Islet precursor cell (in vitro differentiated cells): Measurements from ENCODE around the gene FXYD2.

Experiments
- DNase-seq: peaks from one replicate; pipeline ENCODE4 v3.0.0-alpha.2; 2018

The FXYD2 gene

GRCh38 chr11:117795638-117796455, 28.7 kb downstream of the FXYD2 start:
- no peak for DNase-seq

DNA sequence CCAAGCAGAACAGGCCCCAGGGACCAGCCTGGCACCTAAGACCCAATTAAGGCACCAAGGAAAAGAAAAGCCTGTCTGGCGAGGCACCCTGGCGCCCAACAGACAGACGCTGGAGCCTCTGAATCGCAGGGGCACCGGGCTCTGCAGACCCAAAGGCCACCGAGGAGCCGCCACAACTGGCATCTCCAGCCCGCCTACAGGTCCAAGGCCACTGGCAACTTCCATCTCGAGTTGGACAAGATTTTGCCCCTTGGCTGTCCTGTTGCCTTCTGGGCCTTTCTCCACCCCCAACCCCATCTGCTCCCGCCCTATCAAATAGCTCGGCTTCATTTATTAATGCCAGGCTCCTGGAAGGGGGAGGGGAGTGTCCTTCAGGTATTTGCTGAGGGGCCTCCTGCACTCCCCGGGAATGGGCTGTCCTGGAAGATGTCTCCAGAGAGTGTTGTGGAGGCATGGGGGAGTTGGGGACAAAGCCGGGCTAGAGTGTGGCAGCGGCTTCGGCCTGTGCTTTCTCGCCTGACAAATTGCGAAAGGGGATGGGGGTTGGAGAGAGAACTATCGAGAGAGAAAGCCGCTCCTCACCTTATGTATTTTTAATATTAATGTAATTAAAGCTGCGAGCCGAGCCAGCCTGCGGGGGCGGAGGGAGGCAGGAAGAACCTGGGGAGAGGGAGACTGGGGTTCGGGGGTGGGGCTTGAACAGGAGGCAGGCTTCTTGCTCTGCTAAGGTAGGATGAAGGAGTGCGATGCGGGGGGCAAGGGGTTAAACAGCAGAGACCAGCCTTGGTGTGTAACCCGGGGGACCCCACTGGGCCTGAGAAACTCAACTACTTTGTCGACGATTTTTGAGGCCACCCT, 29.5 kb downstream of the FXYD2 start:
- DNase-seq, result no peak

- DNase-seq, result no peak
These were observed 30.4 kb downstream of the FXYD2 start for GRCh38 chr11:117794135-117794534.

DNA sequence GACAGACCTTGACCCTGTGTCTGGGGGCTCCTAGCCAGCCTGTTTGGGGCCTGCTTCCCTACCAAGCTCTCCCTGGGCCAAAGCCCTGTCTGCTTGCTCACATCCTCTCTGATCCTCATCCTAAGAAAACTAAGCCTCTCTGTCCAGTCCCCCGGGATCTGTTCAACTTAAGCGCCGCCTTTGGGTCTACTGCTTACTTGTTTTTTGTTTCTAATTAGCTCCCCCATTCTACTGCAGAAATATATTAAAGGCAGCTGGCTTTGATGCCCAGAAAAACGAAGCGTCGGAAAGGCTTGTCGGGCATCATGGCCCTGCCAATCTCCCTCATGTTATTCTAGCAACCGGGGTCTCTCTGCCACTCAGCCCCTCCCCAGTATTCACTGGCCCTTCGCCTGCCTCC, 31.0 kb downstream of the FXYD2 start:
- DNase-seq, result no peak

DNA sequence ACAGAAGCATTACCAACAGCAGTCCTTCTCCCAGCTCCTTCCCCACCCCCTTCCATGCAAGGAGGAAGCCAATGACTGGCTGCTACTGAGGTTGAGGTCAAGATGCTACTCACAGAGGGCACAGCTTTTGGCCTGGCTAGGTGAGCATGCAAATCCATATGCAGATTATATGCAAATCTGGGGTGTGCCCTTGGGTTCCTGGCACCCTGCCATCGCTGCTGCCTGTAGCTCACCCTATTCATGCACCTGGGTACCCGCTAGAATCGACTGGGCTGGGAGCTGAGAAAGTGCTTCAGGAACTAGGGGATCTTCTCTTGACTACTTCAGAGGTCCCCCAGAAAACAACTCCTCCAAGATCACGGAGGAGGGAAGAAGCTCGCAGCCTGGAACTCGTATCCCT, 31.6 kb downstream of the FXYD2 start:
- DNase-seq, result no peak

- no peak for DNase-seq
These were observed 32.3 kb downstream of the FXYD2 start for GRCh38 chr11:117792241-117792640.

DNA sequence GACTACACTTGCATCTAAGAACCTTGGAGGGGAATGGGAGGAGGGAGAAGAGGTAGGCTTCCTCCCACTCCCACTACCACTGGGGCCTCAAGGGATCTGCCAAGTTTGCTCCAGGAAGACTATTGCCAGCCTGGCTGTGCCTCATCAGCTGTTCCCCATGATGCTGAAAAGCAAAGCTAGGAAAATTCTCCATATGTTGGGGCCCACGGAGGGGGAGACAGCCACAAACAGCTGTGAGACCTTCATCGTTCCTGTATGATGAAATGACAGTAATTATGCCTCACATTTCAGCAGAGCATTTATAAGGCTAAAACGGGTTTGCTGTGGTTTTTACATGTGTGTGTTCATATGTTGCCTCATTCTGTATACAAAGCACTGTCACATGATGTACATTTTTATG, 34.3 kb downstream of the FXYD2 start:
- DNase-seq, result no peak

DNA sequence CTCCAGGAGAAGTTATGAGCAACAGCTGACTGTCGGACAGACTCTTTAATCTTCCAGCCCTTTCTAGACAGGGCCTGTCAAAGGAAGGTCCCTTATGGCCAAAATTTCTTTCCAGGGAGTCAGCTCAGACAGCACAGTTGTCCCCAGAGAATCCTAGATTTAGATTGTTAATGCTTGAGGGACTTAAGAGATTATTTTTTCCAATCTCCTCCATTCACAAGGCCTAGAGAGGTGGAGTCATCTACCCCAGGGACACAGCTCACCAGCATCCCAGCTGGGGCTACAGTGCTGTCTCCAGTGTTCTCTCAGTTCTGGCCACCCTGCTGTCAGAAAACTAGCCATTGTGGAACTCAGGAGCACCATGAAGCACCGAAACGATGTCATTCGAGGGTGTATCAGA, 35.3 kb downstream of the FXYD2 start:
- DNase-seq, result no peak

- DNase-seq, result no peak
These were observed 38.2 kb downstream of the FXYD2 start for GRCh38 chr11:117786135-117786870.

GRCh38 chr11:117782101-117782500, 42.4 kb downstream of the FXYD2 start:
- no peak for DNase-seq

DNA sequence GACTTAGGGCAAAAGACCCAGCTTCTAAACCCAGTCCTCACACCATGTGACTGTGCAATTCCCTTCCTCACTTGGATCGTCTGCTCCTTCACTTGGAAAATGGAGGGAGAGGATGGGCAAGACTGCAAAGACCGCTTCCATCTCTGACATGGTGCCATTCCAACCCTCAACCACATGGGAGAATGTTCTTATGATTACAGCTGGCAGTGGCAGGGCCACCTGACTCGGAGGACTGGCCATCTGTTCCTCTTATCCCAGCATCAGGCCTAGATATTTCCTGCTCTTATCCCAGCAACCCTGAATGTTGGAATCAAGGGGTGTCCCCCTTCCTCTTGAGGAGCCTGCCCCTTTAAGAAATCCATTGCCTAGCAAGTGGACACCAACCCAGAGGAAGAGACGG, 42.9 kb downstream of the FXYD2 start:
- no peak for DNase-seq

DNA sequence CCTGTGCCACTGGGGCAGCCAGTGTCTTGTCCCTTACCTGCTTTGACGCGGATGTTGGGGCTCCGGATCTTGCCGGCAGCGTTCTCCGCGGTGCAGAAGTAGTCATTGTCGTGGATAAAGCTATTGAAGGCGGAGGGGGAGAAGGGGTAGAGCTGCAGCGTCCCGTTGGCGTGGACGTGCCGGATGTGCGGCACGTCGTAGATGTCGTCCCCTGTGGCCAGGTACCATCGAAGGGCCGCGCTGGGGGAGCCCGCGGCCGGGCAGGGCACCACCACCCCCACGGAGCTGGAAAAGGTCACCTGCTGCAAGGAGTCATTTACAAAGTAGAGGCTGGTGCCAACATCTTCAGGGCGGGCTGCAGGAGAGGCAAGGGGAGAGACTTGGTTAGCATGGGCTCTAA, 44.1 kb downstream of the FXYD2 start:
- DNase-seq, result no peak

DNA sequence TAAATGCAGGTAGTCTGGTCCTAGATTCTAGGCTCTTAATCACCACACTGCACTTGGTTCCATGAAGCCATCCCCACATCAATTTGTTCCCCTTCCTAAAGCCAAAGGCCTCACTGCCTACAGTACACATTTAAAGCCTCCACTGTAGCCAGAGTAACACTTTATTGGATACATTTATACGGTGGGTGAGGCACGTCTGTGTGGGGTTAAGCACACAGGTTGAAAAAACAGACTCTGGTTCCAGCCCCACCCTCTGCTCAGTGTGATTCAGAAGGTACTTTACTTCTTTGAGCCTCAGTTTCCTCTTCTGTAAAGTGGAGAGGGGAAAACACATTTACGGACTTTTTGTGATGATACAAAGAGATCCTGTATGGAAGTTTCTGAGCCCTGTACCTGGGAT, 50.0 kb downstream of the FXYD2 start:
- DNase-seq, result no peak

- no peak for DNase-seq
These were observed 52.2 kb downstream of the FXYD2 start for GRCh38 chr11:117772360-117772759.

DNA sequence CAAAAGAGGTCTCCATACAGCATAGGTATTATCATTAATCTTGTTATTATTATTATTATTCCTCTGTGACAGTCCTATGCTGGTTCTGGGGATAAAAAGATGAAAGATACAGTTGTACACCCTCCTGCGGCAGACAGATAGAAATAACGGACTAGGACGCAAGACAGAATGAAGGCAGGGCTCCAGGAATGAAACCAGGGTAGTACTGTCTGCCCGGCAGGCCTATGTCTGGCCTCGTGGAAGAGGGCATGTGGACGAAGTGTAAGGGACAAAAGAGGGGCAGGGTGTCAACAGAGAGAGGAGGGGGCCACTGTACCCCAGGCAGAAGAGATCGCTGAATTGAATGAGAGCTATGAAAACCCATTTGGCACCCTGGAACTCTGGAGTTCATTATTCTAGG, 52.7 kb downstream of the FXYD2 start:
- no peak for DNase-seq

- DNase-seq, result no peak
These were observed 53.3 kb downstream of the FXYD2 start for GRCh38 chr11:117771197-117771596.

DNA sequence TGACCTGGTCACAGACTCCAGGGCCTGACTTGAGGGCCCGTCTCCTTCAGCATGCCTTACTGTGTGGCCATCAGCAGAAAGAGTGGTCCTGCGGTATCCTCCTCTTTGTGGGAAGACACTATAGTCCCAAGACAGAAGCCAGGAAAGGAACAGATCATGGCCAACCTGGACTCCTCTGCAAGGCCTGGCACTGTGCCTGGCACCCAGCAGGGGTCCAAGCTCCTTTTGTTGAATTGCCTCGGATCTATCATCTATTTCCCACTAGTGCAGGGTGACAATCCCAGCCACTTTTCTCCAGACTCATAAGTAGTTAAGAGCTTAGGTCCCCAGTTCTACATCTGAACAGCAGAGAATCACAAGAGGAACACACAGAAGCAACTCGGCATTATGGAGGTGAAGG, 54.5 kb downstream of the FXYD2 start:
- DNase-seq, result no peak
